ENCODE data around the gene PPP1R12C.
"Not testable (repeated sequence)": the region's sequence is repeated elsewhere in the genome, so short reads cannot be mapped to it uniquely, and the experiment has no call there.

PPP1R12C gene

GRCh38 chr19:55109527-55110291 lies 7.7 kb downstream of the PPP1R12C start:
- no peak for DNase-seq

GRCh38 chr19:55107252-55107651 lies 10.2 kb downstream of the PPP1R12C start:
- not testable (repeated sequence) for DNase-seq

GRCh38 chr19:55106591-55106990 lies 10.8 kb downstream of the PPP1R12C start:
- DNase-seq = no peak

DNA sequence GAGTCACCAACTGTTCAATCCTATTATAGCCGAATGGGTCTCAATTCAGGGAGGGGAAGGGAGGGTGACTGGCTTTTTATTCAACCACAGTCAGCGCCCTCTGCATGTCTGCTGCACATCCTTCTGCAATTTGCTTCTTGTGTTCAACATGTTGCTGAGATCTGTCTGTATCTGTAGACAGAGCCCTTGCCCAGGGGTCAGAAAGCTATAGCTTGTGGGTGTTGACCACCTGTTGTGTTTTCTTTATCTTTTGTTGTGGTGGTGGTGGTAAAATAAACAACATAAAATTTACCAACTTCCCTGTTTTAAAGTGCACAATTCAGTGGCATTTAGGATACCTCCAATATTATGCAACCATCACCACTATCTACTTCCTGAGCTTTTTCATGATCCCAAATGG lies 12.2 kb downstream of the PPP1R12C start:
- DNase-seq = no peak

DNA sequence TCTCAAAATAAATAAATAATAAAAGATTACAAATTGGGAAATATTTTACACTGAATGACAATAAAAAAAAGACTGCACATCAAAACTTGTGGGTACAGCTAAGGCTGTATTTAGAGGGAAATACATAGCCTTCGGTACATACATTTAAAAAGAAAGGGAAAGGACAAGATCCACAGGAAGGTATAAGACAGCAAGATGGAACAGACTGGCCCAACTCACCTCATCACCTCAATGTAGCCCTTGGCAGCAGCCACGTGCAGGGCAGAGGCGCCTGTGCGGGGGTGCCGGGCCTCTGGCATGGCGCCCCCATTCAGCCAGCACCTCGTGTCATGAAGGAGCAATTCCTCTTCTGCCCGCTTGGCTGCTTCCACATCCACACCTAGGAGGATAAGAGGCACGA lies 14.2 kb downstream of the PPP1R12C start:
- DNase-seq = no peak

GRCh38 chr19:55101261-55101660 lies 16.2 kb downstream of the PPP1R12C start:
- no peak for DNase-seq

GRCh38 chr19:55099557-55100506 lies 17.6 kb downstream of the PPP1R12C start:
- DNase-seq = no peak

DNA sequence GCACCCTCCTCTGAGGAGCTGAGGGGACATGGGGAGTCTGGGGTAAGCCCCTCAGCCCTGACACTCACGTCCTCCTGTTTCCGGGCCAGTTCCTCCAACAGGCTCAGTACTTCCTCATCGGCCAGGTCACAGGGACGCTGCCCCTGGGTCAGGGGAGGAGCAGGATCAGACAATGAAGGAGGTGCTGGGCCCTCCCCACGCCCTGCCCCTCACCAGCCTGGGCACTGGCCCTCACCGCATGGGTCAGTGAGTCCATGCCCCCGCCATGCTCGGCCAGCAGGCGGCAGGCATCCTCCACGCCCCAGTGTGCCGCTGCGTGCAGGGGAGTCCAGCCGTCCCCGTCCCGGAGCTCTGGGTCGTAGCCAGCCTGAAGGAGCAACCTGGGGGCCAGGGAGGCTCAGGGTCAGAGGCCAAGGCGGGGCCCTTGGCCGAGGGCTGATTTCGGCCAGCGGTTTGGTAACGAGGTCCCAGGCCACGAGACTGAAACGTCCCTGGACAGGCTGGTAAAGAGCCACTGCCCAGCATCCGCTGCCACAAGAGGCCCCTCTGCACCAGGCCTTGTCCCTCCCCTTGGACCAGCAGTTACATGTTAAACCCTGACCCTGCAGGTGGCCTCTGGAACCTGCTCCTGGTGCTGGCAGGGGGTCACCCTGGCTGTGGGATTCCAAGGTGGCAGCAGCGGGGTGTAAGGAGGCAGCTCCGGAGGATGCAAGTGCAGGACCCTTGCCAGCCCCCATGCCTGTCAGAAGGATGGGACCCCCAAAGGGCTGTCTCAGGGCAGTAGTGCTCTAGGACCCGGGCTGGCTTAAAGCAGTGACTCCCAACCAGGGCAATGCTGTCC lies 18.5 kb downstream of the PPP1R12C start:
- DNase-seq = no peak

GRCh38 chr19:55097864-55098715 lies 19.3 kb downstream of the PPP1R12C start:
- no peak for DNase-seq

GRCh38 chr19:55096061-55096701 lies 21.3 kb downstream of the PPP1R12C start:
- no peak for DNase-seq

DNA sequence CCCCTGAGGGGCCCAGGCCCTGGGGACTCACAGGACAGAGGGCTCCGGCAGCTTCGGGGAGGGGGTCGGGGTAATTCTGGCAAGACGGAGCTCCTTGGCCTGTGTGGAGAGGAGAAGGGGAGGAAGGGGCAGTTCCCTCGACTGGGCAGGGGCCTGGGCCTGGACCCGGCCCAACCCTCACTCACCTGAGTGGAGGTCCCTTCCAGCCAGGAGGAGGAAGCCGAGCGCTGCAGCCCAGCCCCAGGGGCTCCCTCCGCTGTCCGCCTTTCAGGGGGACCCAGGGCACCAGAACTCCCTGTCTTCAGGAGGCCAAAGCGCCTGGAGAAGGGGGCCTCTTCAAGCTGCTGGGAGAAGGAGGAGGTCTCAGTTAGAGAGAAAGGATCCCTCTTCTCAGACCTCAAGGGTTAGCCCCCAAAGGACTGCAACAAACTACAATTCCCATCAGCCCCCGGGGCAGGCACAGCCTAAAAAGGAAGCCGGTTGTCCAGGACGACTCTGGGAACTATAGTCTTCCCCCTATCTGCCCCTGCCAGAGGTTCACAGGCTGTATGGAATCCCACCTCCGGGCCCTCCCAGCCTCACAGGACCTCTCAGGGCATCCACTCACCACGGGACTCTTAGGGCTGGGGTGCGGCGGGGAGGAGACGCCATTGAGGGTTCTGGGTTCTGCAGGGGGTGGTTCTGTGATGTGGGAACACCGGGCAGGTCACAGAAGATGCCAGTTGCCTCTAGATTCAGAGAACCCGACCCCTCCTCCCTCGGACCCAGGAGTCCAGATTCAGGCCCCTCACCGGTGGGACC lies 22.0 kb downstream of the PPP1R12C start:
- DNase-seq = no peak

DNA sequence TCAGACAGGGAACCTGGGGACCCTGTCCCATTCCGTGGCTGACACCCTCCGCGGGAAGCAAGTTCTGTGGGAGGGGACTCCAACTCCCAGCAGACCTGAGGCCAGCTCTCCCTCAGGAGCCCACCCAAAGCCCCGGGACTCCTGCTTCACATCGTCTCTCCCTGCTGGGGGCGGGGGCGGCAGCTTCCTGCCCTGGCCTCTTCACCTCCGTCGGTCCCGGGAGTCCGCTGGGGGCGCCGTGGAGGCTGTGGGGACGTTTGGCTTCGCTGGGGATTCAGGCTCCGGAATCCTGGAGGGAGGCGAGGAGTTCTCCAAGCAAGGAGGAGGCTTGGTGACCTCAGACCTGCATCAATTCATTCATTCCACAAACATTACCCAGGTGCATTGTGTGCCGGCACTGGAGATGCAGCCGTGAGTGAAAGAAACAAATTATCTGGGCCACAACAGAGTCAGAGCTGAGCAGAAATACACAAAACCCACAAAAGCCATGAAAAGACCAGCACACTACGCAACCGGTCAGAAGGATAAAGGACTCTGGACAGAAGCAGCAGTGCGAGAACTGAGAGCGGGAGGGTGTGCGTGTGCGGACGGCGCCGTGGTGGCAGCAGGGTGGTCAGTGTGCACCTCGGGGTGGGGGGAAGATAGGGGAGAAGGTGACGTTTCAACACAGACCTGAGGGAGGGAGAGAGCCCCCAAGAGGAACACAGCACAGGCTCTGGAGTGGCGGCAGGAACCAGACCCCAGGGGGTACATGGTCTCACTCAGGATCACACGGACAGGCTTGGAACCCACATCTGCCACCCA lies 22.8 kb downstream of the PPP1R12C start:
- DNase-seq = no peak

DNA sequence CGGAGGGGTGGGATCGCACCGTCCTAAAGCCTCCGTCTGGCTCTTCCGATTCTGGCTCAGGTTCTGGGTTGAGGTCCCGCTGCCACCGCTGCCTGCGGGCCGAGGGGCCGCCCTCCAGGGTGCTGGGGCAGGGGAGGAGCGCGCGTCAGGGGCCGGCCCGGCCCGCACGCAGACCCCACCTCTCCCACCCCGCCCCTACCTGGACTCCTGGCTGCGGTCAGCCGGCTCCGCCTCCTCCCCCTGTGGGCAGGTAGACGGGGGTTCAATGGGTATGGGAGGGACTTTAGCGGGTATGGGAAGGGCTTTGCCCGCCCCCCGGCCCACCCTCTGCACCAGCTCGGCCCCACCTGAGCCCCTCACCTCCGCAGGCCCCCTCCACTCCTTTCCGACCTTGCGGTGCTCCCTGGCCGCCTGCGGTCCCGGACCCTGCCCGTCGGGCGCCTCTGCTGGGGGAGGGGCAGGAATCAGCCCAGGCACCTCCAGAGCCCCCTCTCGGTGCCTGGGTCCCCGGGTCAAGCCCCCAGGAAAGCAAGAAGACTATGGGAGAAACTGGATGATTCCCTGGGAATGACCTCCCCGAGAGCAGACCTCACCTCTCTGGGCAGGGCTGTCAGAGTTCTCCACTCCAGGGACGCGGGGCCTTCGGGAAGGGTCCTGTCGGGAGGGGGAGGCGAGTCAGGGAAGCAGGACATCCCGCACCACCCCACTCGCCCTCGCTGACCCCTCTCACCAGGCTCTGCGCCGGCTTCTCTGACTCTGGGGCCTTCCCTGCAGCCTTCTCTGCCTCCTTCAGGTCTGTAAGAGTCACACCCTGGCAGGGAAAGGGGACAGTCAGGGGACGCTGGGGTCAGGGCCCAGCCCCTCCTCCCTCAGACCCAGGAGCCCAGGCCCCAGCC lies 24.8 kb downstream of the PPP1R12C start:
- no peak for DNase-seq

GRCh38 chr19:55091955-55092354 lies 25.5 kb downstream of the PPP1R12C start:
- DNase-seq = no peak

DNA sequence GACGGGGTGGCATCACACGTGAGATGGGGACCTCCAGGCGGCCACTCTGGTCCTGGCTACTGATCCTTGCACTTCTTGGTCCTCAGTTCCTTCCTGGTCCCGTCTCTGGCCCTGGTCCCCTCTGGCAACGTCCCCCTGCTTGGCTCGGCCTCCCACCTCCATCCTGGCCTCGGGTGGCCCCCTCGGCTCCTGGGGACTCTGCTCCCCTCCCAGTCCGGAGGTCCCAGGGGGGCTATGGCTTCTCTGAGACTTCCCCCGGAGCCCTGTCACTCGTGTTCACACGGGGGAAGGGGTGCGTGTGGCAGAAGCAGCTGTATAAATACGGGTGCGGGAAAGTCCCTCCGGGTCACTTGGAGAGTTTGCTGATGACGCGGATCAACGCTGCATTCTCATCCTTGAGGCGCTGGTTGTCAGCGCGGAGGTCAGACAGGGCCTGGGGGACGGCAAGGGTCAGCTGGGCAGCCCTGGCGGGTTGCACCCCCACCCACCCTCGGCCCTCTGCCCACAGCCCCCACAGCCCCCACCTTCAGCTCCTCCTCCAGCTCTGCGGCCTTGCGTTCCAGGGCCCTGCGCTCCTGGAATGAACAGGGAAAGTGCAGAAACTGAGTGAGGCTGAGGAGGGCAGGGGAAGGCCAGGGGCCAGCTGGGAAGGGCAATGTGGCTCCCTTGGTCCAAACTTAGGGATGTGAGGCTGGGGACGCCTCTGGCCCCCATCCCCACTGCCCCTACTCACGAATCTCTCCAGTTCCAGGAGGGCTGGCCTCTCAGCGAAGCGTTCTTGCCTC lies 26.1 kb downstream of the PPP1R12C start:
- DNase-seq = no peak

- DNase-seq = no peak
Measured at GRCh38 chr19:55090564-55090963, 26.9 kb downstream of the PPP1R12C start.

GRCh38 chr19:55089342-55089944 lies 28.0 kb downstream of the PPP1R12C start:
- no peak for DNase-seq

Measured in CD4-positive, alpha-beta T cell treated with Interleukin-10 for 1 hour (primary cell).